ENCODE results near the gene GPX5.

DNA sequence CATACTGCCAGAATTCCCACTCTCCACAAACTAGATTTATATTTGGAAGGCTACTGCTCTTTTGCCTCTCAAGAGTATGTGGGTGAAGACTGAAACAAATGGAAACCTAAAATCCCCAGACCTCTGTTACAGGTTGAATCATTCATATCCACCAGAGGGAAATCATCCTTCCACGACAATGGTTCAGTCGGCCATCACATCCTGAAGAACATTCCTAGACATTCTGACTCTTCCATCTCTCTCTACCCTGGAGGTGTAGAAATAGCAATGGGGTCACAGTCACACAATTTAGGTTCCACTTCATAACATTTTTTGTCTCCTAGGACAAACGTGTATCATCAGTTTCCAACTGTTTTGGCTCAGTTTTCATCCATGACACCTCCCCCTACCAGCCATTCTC, 8.6 kb downstream of the GPX5 start:
- TF ChIP-seq EZH2 (IDR thresholded peaks at IDR 0.05; ENCODE audit: borderline replicate concordance) = no peak
- TF ChIP-seq, protein P1, sequence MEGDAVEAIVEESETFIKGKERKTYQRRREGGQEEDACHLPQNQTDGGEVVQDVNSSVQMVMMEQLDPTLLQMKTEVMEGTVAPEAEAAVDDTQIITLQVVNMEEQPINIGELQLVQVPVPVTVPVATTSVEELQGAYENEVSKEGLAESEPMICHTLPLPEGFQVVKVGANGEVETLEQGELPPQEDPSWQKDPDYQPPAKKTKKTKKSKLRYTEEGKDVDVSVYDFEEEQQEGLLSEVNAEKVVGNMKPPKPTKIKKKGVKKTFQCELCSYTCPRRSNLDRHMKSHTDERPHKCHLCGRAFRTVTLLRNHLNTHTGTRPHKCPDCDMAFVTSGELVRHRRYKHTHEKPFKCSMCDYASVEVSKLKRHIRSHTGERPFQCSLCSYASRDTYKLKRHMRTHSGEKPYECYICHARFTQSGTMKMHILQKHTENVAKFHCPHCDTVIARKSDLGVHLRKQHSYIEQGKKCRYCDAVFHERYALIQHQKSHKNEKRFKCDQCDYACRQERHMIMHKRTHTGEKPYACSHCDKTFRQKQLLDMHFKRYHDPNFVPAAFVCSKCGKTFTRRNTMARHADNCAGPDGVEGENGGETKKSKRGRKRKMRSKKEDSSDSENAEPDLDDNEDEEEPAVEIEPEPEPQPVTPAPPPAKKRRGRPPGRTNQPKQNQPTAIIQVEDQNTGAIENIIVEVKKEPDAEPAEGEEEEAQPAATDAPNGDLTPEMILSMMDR (IDR thresholded peaks at IDR 0.05; ENCODE audit: poor library complexity) = no peak
